Measurements from ENCODE around the gene SPO11.

GRCh38 chr20:57315976-57316480 lies 13.6 kb upstream of the SPO11 start:
- TF ChIP-seq CTCF (conservative IDR thresholded peaks at IDR 0.05; ENCODE audit: low read depth, low read length) (no peak), EZH2phosphoT487 (IDR thresholded peaks at IDR 0.05; ENCODE audit: borderline replicate concordance, low read length) (no peak), EZH2 (IDR thresholded peaks at IDR 0.05; ENCODE audit: low read length, unreplicated experiment) (no peak)

Data from PC-3 (cell line).